ENCODE results near the gene ZBTB38. TPM values are rescaled to one million over a fixed set of nuclear protein-coding genes. Genes with fewer than 3 reads are reported as not detected.
A peak's percentile ranks its signal among the peaks of the same experiment; 100 is the strongest.

ZBTB38 gene
- total RNA-seq, 6 experiments from 2014 or later, result 146 to 172 (median 158) TPM

GRCh38 chr3:141353652-141354495, 14.4 kb upstream of the ZBTB38 start:
- TF ChIP-seq CTCF (IDR thresholded peaks at IDR 0.05), result no peak
- no peak for DNase-seq

GRCh38 chr3:141354517-141354916, 13.8 kb upstream of the ZBTB38 start:
- Mint-ChIP-seq H3K27me3 (ENCODE audit: insufficient read depth) (0 out of 2 replicates have a peak, but pooled peaks cover 3% of the 10 kb centered on the region), H3K4me3 (no peak overlapping the region), H3K27ac (no peak overlapping the region), H3K36me3 (ENCODE audit: low read depth) (no peaks in the 10 kb centered on the region), H3K4me1 (ENCODE audit: low read depth) (peaks cover 24% of the 10 kb centered on the region), H3K9me3 (no peaks in the 10 kb centered on the region; the same call in 1 of the 2 replicates)
- DNase-seq, result no peak
- no peak for TF ChIP-seq CTCF (IDR thresholded peaks at IDR 0.05)

More at GRCh38 chr3:141353652-141354495, 14.4 kb upstream of the ZBTB38 start:
- H3K27me3 Mint-ChIP-seq (ENCODE audit: insufficient read depth), result 0 out of 2 replicates have a peak, but pooled peaks cover 3% of the 10 kb centered on the region
- H3K27ac Mint-ChIP-seq, result no peak overlapping the region
- H3K9me3 Mint-ChIP-seq, result no peaks in the 10 kb centered on the region; the same call in 1 of the 2 replicates
- H3K4me3 Mint-ChIP-seq, result no peak overlapping the region
- peaks cover 31% of the 10 kb centered on the region for H3K4me1 Mint-ChIP-seq (ENCODE audit: low read depth)
- H3K36me3 Mint-ChIP-seq (ENCODE audit: low read depth), result no peaks in the 10 kb centered on the region

- Mint-ChIP-seq H3K27me3 (ENCODE audit: insufficient read depth) (0 out of 2 replicates have a peak, but pooled peaks cover 3% of the 10 kb centered on the region), H3K36me3 (ENCODE audit: low read depth) (no peaks in the 10 kb centered on the region), H3K4me3 (no peak overlapping the region), H3K27ac (no peak overlapping the region), H3K4me1 (ENCODE audit: low read depth) (peaks cover 22% of the 10 kb centered on the region), H3K9me3 (no peaks in the 10 kb centered on the region)
- no peak for DNase-seq
- TF ChIP-seq CTCF (IDR thresholded peaks at IDR 0.05), result no peak
These were observed 13.1 kb upstream of the ZBTB38 start for GRCh38 chr3:141355242-141355641.

GRCh38 chr3:141356046-141356445, 12.3 kb upstream of the ZBTB38 start:
- no peak for DNase-seq
- TF ChIP-seq CTCF (IDR thresholded peaks at IDR 0.05), result no peak
- Mint-ChIP-seq H3K4me3 (no peak overlapping the region), H3K36me3 (ENCODE audit: low read depth) (no peaks in the 10 kb centered on the region; the same call in 1 of the 2 replicates), H3K27ac (no peak overlapping the region), H3K9me3 (no peaks in the 10 kb centered on the region), H3K4me1 (ENCODE audit: low read depth) (peaks cover 25% of the 10 kb centered on the region), H3K27me3 (ENCODE audit: insufficient read depth) (0 out of 2 replicates have a peak, but pooled peaks cover 3% of the 10 kb centered on the region)

GRCh38 chr3:141360888-141361598, 7.3 kb upstream of the ZBTB38 start:
- Mint-ChIP-seq H3K4me3 (peak overlapping the region; percentile 67), H3K27ac (peak overlapping the region; percentile 83), H3K4me1 (ENCODE audit: low read depth) (peaks cover 57% of the 10 kb centered on the region), H3K27me3 (ENCODE audit: insufficient read depth) (peaks cover 1% of the 10 kb centered on the region; the same call in 1 of the 2 replicates), H3K9me3 (peaks cover 8% of the 10 kb centered on the region), H3K36me3 (ENCODE audit: low read depth) (peaks cover 20% of the 10 kb centered on the region)
- peak; percentile 98 for DNase-seq
- TF ChIP-seq CTCF (IDR thresholded peaks at IDR 0.05), result peak; percentile 87

All from HFFc6 (cell line).